MCF 10A (cell line): Measurements from ENCODE around the gene CCR3. TPM values are rescaled to one million over a fixed set of nuclear protein-coding genes. Genes with fewer than 3 reads are reported as not detected.

Experiments used
- BruUV-seq: library from RNA; stranded (reverse); fragments of 400-500 nt; replicated peaks from 2 replicates; lab custom pipeline; 2021; lab: Mats Ljungman, UMichigan
- CTCF ChIA-PET: fragments of 300-600 bp; sonication (Branson Sonifier 250); formaldehyde crosslinking; extraction: SDS; loops from one replicate; lab custom pipeline; 2021; ENCODE audit warnings: antibody characterized with exemption, inconsistent platforms; lab: Yijun Ruan, JAX
- POLR2A ChIA-PET: fragments of 300-600, 350-650 bp; sonication (Branson Sonifier 250); formaldehyde crosslinking; extraction: SDS; loops from one replicate; lab custom pipeline; 2020; ENCODE audit warnings: antibody characterized with exemption, inconsistent platforms; lab: Yijun Ruan, JAX
- DNase-seq: peaks from one replicate; pipeline ENCODE4 v3.0.0-alpha.2; 2018; ENCODE audit not compliant: unreplicated experiment
- H3K27ac Mint-ChIP-seq: one replicate; pipeline ENCODE4 v1.8.0; 2022; ENCODE audit warnings: mild to moderate bottlenecking, low read depth, mixed read lengths; ENCODE audit not compliant: unreplicated experiment
- H3K27me3 Mint-ChIP-seq: one replicate; pipeline ENCODE4 v1.8.0; 2022; ENCODE audit warnings: mixed read lengths; ENCODE audit not compliant: insufficient read depth, unreplicated experiment
- H3K36me3 Mint-ChIP-seq: one replicate; pipeline ENCODE4 v1.8.0; 2022; ENCODE audit warnings: mild to moderate bottlenecking, moderate library complexity, mixed read lengths; ENCODE audit not compliant: insufficient read depth, unreplicated experiment
- H3K4me1 Mint-ChIP-seq: one replicate; pipeline ENCODE4 v1.8.0; 2022; ENCODE audit warnings: mixed read lengths; ENCODE audit not compliant: insufficient read depth, unreplicated experiment
- H3K4me3 Mint-ChIP-seq: one replicate; pipeline ENCODE4 v1.8.0; 2022; ENCODE audit warnings: mild to moderate bottlenecking, moderate library complexity, mixed read lengths; ENCODE audit not compliant: unreplicated experiment
- H3K9me3 Mint-ChIP-seq: one replicate; pipeline ENCODE4 v1.8.0; 2022; ENCODE audit warnings: mixed read lengths; ENCODE audit not compliant: unreplicated experiment
- intact Hi-C: fragments of 100-400 bp; cut with micrococcal nuclease; formaldehyde crosslinking; loops from 2 replicates; pipeline ENCODE4 v1.14.1; 2022
- total RNA-seq: library from RNA; stranded (reverse); gene quantifications from 2 replicates; pipeline ENCODE4 v1.2.3, GENCODE V29; 2022
- TF ChIP-seq, protein P1 (sequence below): fragments of 200-600 bp; IDR thresholded peaks from one replicate; pipeline ENCODE4 v1.8.0; 2022; ENCODE audit warnings: antibody characterized with exemption, mild to moderate bottlenecking; ENCODE audit not compliant: unreplicated experiment

CCR3 gene
- total RNA-seq, 1 experiment from 2014 or later = not detected

GRCh38 chr3:46221391-46221790, 20.9 kb upstream of the CCR3 start:
- ChIA-PET POLR2A (interaction anchor here (2.3 kb wide), 1 partner anchor 91 kb away, joined by 7 read pairs; no protein-coding TSS in a partner anchor), CTCF (no interaction called here)
- peaks cover 12% of the 10 kb centered on the region for H3K27me3 Mint-ChIP-seq
- intact Hi-C loops = no loop called here
- no peak overlapping the region for H3K27ac Mint-ChIP-seq
- TF ChIP-seq, protein P1, sequence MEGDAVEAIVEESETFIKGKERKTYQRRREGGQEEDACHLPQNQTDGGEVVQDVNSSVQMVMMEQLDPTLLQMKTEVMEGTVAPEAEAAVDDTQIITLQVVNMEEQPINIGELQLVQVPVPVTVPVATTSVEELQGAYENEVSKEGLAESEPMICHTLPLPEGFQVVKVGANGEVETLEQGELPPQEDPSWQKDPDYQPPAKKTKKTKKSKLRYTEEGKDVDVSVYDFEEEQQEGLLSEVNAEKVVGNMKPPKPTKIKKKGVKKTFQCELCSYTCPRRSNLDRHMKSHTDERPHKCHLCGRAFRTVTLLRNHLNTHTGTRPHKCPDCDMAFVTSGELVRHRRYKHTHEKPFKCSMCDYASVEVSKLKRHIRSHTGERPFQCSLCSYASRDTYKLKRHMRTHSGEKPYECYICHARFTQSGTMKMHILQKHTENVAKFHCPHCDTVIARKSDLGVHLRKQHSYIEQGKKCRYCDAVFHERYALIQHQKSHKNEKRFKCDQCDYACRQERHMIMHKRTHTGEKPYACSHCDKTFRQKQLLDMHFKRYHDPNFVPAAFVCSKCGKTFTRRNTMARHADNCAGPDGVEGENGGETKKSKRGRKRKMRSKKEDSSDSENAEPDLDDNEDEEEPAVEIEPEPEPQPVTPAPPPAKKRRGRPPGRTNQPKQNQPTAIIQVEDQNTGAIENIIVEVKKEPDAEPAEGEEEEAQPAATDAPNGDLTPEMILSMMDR = no peak
- H3K36me3 Mint-ChIP-seq = no peaks in the 10 kb centered on the region
- no peaks in the 10 kb centered on the region for H3K4me1 Mint-ChIP-seq
- BruUV-seq = no TSS peak
- H3K4me3 Mint-ChIP-seq = no peak overlapping the region
- no peak for DNase-seq
- peaks cover 16% of the 10 kb centered on the region for H3K9me3 Mint-ChIP-seq

DNA sequence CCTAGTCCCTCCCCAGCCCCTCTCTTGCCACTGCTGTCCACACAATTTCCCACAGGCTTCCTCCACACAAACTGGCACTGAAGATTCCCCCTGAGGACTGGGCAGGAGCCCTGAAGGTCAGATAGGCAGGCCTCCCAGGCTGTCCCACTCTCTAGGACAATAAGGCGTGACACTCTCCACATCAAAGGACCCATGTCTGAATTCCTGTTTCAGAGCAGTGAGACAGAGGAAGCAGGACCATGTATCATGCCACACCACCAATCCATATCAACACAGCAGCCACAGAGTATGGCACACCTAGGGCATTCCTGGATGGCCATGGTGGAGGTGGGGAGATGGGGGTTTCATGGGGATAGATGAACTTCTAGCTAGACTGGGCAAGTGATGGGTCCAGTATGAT, 20.3 kb upstream of the CCR3 start:
- DNase-seq = no peak
- Mint-ChIP-seq H3K36me3 (no peaks in the 10 kb centered on the region), H3K9me3 (peaks cover 16% of the 10 kb centered on the region), H3K27me3 (peaks cover 12% of the 10 kb centered on the region), H3K4me1 (no peaks in the 10 kb centered on the region), H3K4me3 (no peak overlapping the region), H3K27ac (no peak overlapping the region)
- CTCF ChIA-PET = interaction anchor here (1.4 to 1.5 kb wide), 2 partner anchors 8 to 147 kb away, joined by 3 to 5 read pairs; no protein-coding TSS in a partner anchor
- BruUV-seq = no TSS peak
- TF ChIP-seq, protein P1 = no peak
- intact Hi-C loops = no loop called here
- POLR2A ChIA-PET = interaction anchor here (2.3 kb wide), 1 partner anchor 90 kb away, joined by 7 read pairs; no protein-coding TSS in a partner anchor

GRCh38 chr3:46222435-46223161, 19.7 kb upstream of the CCR3 start:
- no peak overlapping the region for H3K27ac Mint-ChIP-seq
- H3K27me3 Mint-ChIP-seq = peaks cover 7% of the 10 kb centered on the region

More at GRCh38 chr3:46222435-46223161, 19.7 kb upstream of the CCR3 start:
- BruUV-seq = no TSS peak
- H3K4me3 Mint-ChIP-seq = no peak overlapping the region
- ChIA-PET POLR2A (interaction anchor here (2.3 kb wide), 1 partner anchor 90 kb away, joined by 7 read pairs; no protein-coding TSS in a partner anchor), CTCF (interaction anchor here (1.2 to 1.5 kb wide), 4 partner anchors 8 to 150 kb away, joined by 3 to 5 read pairs (median 3); no protein-coding TSS in a partner anchor)
- DNase-seq = no peak
- intact Hi-C loops = no loop called here
- TF ChIP-seq, protein P1 = no peak
- H3K9me3 Mint-ChIP-seq = peaks cover 14% of the 10 kb centered on the region
- no peaks in the 10 kb centered on the region for H3K36me3 Mint-ChIP-seq
- no peaks in the 10 kb centered on the region for H3K4me1 Mint-ChIP-seq
